Spinal cord (tissue), 10 donors: ENCODE results near the gene MITF. TPM values are rescaled to one million over a fixed set of nuclear protein-coding genes. Genes with fewer than 3 reads are reported as not detected.
A peak's percentile ranks its signal among the peaks of the same experiment; 100 is the strongest.

Source experiments
- DNase-seq, 6 donors: peaks; one replicate each; pipeline versions ENCODE4 v3.0.0 to v3.0.0-alpha.2; 2013 to 2015; ENCODE audit warnings: low spot score in 6 of 6, low read depth in 4 of 6
- H3K27ac ChIP-seq: one replicate; pipeline ENCODE4 v1.5.1; 2013; ENCODE audit warnings: low read depth, low read length, control low read depth
- H3K27me3 ChIP-seq: one replicate; pipeline ENCODE4 v1.6.1; 2013; ENCODE audit warnings: low read length; ENCODE audit not compliant: control insufficient read depth, insufficient read depth
- H3K36me3 ChIP-seq: one replicate; pipeline ENCODE4 v1.6.1; 2013; ENCODE audit warnings: low read length; ENCODE audit not compliant: control insufficient read depth, insufficient read depth
- H3K4me1 ChIP-seq: one replicate; pipeline ENCODE4 v1.6.1; 2013; ENCODE audit warnings: low read length; ENCODE audit not compliant: control insufficient read depth, insufficient read depth
- H3K4me3 ChIP-seq: one replicate; pipeline ENCODE4 v1.5.1; 2013; ENCODE audit warnings: low read depth, low read length, control low read depth
- H3K9me3 ChIP-seq: one replicate; pipeline ENCODE4 v1.6.1; 2013; ENCODE audit warnings: low read length; ENCODE audit not compliant: control insufficient read depth, insufficient read depth
- WGBS: methylation state at CpG from one replicate; pipeline ENCODE4 v1.1.5; 2013; ENCODE audit warnings: missing lambda C conversion rate; ENCODE audit not compliant: insufficient coverage; 5-methylcytosine and 5-hydroxymethylcytosine counted together
- polyA plus RNA-seq, 2 donors: library from polyadenylated mRNA; unstranded; fragments of 120-200 nt; gene quantifications; one replicate each; pipeline ENCODE4 v1.2.1, GENCODE V29; 2013; ENCODE audit not compliant: insufficient read length in 2 of 2
- total RNA-seq, 2 donors: library from RNA; depleted of rRNA in 1 of 2; stranded (reverse); fragments of 120-200 nt in 1 of 2; fragments of >200 nt in 1 of 2; gene quantifications; one replicate each; pipeline versions ENCODE4 v1.2.3 to v1.2.4, GENCODE V29; 2013 to 2014
- donor health status: healthy.

The MITF gene
- total and polyA plus RNA-seq, 4 donors, result 4.5 to 11.7 (median 9.0) TPM

DNA sequence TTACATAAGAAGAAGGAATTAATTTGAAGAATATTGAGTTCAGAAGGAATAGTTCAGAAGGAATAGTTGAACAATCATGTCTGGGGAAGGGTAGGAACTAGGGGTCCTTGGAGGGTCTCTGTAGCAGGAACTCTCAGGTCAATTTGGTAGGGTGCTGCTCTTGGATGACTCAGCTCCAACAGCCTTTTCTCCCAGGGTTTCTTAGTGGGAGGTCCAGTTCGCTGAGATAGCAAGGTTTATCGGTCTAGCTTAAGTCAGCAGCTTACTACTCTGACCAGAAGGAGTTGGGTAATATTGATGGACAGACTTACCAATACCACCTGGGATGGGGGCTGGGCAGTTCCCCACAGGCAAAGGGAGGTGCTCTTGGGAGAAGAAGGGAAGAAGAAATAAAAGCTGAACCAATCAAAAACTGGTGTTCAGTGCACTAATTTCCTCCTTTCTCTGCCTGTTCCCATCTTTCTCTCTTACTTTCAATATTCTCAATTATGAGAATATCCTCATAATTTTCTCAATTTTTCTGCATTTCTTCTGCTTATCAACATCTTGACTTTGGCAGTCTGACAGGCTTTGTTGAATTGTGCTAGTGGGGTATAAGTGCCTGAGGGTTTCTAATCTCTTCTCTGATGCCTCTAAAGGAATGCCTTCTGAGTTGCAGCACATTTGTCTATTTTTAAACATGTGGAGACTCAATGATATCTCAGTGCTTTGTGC, 14.4 kb upstream of the MITF start:
- H3K9me3 ChIP-seq, result no peaks in the 10 kb centered on the region
- no peaks in the 10 kb centered on the region for H3K36me3 ChIP-seq
- WGBS, result no CpG with 5 or more reads among the region's 2 CpGs
- H3K27ac ChIP-seq, result no peak overlapping the region
- no peaks in the 10 kb centered on the region for H3K27me3 ChIP-seq
- H3K4me1 ChIP-seq, result no peaks in the 10 kb centered on the region
- no peak for DNase-seq
- H3K4me3 ChIP-seq, result no peak overlapping the region

GRCh38 chr3:69725994-69726571, 13.2 kb upstream of the MITF start:
- H3K36me3 ChIP-seq, result no peaks in the 10 kb centered on the region

DNA sequence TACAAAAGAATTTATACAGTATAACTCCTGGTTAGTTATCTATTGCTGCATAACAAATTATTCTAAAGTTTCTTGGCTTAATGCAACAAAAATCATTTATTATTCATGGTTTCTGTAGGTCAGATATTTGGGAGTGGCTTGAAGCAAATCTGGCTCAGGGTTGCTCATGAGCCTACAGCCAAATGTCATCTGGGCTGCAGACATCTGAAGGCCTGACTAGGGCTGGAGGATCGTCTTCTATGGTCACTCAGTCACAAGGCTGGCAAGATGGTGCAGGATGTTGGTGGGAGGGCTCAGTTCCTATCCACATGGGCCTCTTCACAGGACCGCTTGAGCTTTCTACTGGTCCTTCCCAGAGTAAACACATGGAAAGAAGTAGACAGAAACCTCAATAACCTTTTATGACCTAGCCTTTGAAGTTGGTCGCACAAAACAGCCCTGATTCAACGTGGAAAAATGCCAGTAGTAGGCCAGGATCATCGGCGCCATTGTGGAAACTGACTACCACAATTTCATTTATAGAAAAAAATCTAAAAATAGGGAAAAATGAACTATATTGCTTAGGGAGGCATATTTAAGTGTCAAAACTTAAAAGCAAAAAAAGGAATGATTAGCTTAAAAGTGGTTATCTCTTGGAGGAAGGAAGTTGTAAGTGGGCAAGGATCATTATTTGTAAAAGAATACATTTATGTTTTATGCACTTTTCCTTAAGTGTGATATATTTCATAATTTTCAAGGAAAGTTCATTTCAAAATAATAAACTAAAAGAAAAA, 9.9 kb upstream of the MITF start:
- Histone ChIP-seq H3K9me3 (no peaks in the 10 kb centered on the region), H3K36me3 (no peaks in the 10 kb centered on the region), H3K4me3 (no peak overlapping the region), H3K27me3 (no peaks in the 10 kb centered on the region), H3K4me1 (no peaks in the 10 kb centered on the region), H3K27ac (no peak overlapping the region)
- WGBS, result 83% methylated on average over 1 of the region's 6 CpGs
- DNase-seq, result no peak

More at GRCh38 chr3:69725994-69726571, 13.2 kb upstream of the MITF start:
- no peak overlapping the region for H3K27ac ChIP-seq
- no peaks in the 10 kb centered on the region for H3K4me1 ChIP-seq
- H3K4me3 ChIP-seq, result no peak overlapping the region
- 71% methylated on average over 2 of the region's 3 CpGs for WGBS
- no peaks in the 10 kb centered on the region for H3K9me3 ChIP-seq
- no peaks in the 10 kb centered on the region for H3K27me3 ChIP-seq
- no peak for DNase-seq

GRCh38 chr3:69731080-69731479, 8.2 kb upstream of the MITF start:
- H3K4me1 ChIP-seq, result no peaks in the 10 kb centered on the region
- peaks cover under 1% of the 10 kb centered on the region for H3K27me3 ChIP-seq
- DNase-seq, result no peak
- H3K9me3 ChIP-seq, result no peaks in the 10 kb centered on the region
- no peak overlapping the region for H3K4me3 ChIP-seq
- WGBS, result no CpG with 5 or more reads among the region's 2 CpGs
- no peaks in the 10 kb centered on the region for H3K36me3 ChIP-seq
- no peak overlapping the region for H3K27ac ChIP-seq

DNA sequence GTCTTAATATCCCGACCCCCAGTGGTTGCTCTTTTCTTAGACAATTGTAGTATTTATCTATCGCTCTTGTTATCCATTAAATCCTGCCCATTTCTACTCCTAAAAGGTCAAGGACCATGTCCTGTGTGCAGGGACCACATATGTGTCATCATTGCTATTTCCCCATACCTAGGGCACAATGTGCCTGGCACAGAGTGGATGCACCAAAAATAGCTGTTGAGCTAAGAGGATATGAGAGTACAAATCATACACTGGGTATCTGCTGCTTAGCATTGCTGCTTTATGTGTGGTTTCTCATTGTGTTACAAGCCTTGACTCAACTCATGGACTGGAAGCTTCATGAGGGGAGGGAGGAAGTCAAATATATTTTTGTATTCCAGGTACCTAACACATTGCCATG, 3.4 kb upstream of the MITF start:
- peaks cover 11% of the 10 kb centered on the region for H3K4me1 ChIP-seq
- no peak for DNase-seq
- H3K27me3 ChIP-seq, result peaks cover 16% of the 10 kb centered on the region
- H3K4me3 ChIP-seq, result no peak overlapping the region
- H3K9me3 ChIP-seq, result no peaks in the 10 kb centered on the region
- H3K27ac ChIP-seq, result no peak overlapping the region
- WGBS, result no CpG with 5 or more reads among the region's 2 CpGs
- no peaks in the 10 kb centered on the region for H3K36me3 ChIP-seq

GRCh38 chr3:69737392-69737791, 1.9 kb upstream of the MITF start:
- H3K27me3 ChIP-seq, result peaks cover 16% of the 10 kb centered on the region
- DNase-seq, result no peak
- H3K36me3 ChIP-seq, result no peaks in the 10 kb centered on the region
- WGBS, result 80% methylated on average over 1 of the region's 3 CpGs
- H3K4me1 ChIP-seq, result peaks cover 11% of the 10 kb centered on the region
- H3K9me3 ChIP-seq, result no peaks in the 10 kb centered on the region
- H3K27ac ChIP-seq, result no peak overlapping the region
- H3K4me3 ChIP-seq, result no peak overlapping the region

DNA sequence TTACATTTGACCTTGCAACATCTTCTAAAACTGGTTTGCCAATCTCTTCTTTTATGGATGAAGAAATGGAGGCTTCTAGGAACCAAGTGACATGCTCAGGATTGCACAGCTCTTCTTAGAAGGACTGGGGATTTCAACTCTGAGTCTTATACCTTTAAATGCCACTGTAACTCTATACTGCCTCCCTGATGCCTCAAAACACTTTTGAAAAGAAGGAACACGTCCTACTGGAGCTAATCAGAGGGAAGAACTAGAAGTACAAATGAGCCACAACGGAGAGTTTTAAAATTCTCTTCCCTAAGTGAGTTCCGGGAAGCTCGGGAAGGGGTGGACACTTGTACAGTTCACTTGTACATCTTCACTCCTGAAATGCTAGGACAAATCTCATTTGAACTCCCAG, 949 bp upstream of the MITF start:
- Histone ChIP-seq H3K4me1 (peaks cover 11% of the 10 kb centered on the region), H3K27ac (peak overlapping the region; percentile 54), H3K36me3 (no peaks in the 10 kb centered on the region), H3K4me3 (peak overlapping the region; percentile 82), H3K9me3 (no peaks in the 10 kb centered on the region), H3K27me3 (peaks cover 16% of the 10 kb centered on the region)
- 0% methylated on average over 3 of the region's 4 CpGs for WGBS
- peak in 2 of 6 donors; percentile 5 to 14 for DNase-seq

GRCh38 chr3:69738859-69739203, 433 bp upstream of the MITF start:
- peak overlapping the region; percentile 82 for H3K4me3 ChIP-seq
- 0% methylated on average over 5 of the region's 12 CpGs for WGBS
- DNase-seq, result no peak

GRCh38 chr3:69740103-69741021, 1.1 kb downstream of the MITF start:
- Histone ChIP-seq H3K9me3 (no peaks in the 10 kb centered on the region), H3K36me3 (no peaks in the 10 kb centered on the region), H3K27me3 (peaks cover 16% of the 10 kb centered on the region), H3K4me3 (peak overlapping the region; percentile 82), H3K4me1 (peaks cover 11% of the 10 kb centered on the region), H3K27ac (peak overlapping the region; percentile 8)
- DNase-seq, result peak in 2 of 6 donors; percentile 1 to 6
- 15% methylated on average over 20 of the region's 26 CpGs for WGBS

More at GRCh38 chr3:69738859-69739203, 433 bp upstream of the MITF start:
- Histone ChIP-seq H3K27me3 (peaks cover 16% of the 10 kb centered on the region), H3K36me3 (no peaks in the 10 kb centered on the region), H3K27ac (peak overlapping the region; percentile 54), H3K9me3 (no peaks in the 10 kb centered on the region), H3K4me1 (peaks cover 11% of the 10 kb centered on the region)
